Activated T-cell treated with anti-CD3 and anti-CD28 coated beads, Interleukin-2, amount 50 U/mL, for 4 hours (primary cell): ENCODE data around the gene MEGF8. TPM values are rescaled to one million over a fixed set of nuclear protein-coding genes. Genes with fewer than 3 reads are reported as not detected.

Source experiments
- ATAC-seq, 2 donors: fragments of 200-7000 bp; cut with Tn5 transposase; one replicate each; pipeline ENCODE4 v1.10.0; 2021
- DNase-seq: peaks from one replicate; pipeline ENCODE4 v3.0.0-alpha.2; 2020
- H3K27me3 Mint-ChIP-seq: one replicate; pipeline ENCODE4 v1.8.0; 2021; ENCODE audit warnings: low read depth, mixed read lengths
- H3K36me3 Mint-ChIP-seq: one replicate; pipeline ENCODE4 v1.8.0; 2022; ENCODE audit warnings: mixed read lengths; ENCODE audit not compliant: insufficient read depth
- H3K4me1 Mint-ChIP-seq: one replicate; pipeline ENCODE4 v1.8.0; 2021; ENCODE audit warnings: low read depth, mixed read lengths
- H3K4me3 Mint-ChIP-seq: one replicate; pipeline ENCODE4 v1.8.0; 2021; ENCODE audit warnings: mild to moderate bottlenecking, moderate library complexity, mixed read lengths
- H3K9me3 Mint-ChIP-seq: one replicate; pipeline ENCODE4 v1.8.0; 2021; ENCODE audit warnings: mixed read lengths
- total RNA-seq, 3 donors: library from RNA; stranded (reverse); gene quantifications; one replicate each; pipeline ENCODE4 v1.2.1, GENCODE V29; 2021

The MEGF8 gene
- total RNA-seq, 3 donors from 2014 or later = 6.9 to 7.6 (median 6.9) TPM

GRCh38 chr19:42311657-42312056 is 13.8 kb upstream of the MEGF8 start:
- ATAC-seq (no peak), DNase-seq (no peak)
- Mint-ChIP-seq H3K4me1 (peaks cover 13% of the 10 kb centered on the region), H3K4me3 (no peak overlapping the region), H3K36me3 (no peaks in the 10 kb centered on the region), H3K27me3 (peaks cover 42% of the 10 kb centered on the region), H3K9me3 (no peaks in the 10 kb centered on the region)

DNA sequence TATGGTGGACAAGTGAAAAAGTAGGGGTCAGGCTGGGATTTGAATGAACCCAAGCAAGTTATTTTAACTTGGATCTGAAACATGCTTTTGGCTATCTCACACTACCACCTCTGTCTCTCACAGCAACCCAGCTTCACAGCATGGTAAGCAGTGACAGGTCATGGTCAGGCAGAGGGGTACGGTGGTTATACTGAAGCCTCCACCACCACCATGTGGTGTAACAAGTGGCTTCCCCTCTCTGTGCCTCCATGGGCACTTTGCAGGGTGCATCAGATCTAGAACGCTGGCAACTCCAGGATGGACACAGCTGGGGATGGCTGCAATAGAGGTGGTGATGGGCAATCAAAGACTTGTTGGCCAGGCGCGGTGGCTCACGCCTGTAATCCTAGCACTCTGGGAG is 13.1 kb upstream of the MEGF8 start:
- no peaks in the 10 kb centered on the region for H3K36me3 Mint-ChIP-seq
- H3K4me3 Mint-ChIP-seq = peak overlapping the region; percentile 60
- DNase-seq (no peak), ATAC-seq (no peak)
- peaks cover 42% of the 10 kb centered on the region for H3K27me3 Mint-ChIP-seq
- peaks cover 16% of the 10 kb centered on the region for H3K4me1 Mint-ChIP-seq
- no peaks in the 10 kb centered on the region for H3K9me3 Mint-ChIP-seq

- H3K9me3 Mint-ChIP-seq = no peaks in the 10 kb centered on the region
- DNase-seq = no peak
- H3K27me3 Mint-ChIP-seq = peaks cover 42% of the 10 kb centered on the region
- no peaks in the 10 kb centered on the region for H3K36me3 Mint-ChIP-seq
- peak; percentile 74 to 78 for ATAC-seq
- H3K4me3 Mint-ChIP-seq = peak within 1 kb of the TSS; percentile 60
- H3K4me1 Mint-ChIP-seq = peaks cover 16% of the 10 kb centered on the region
Observed at GRCh38 chr19:42313096-42313839, 12.2 kb upstream of the MEGF8 start, which contains the start of gene TMEM145. Gene TMEM145 (plus strand): TSS chr19:42313309. CDS start chr19:42313377, 68 bp downstream.

- DNase-seq = no peak
- no peak for ATAC-seq
- Mint-ChIP-seq H3K36me3 (no peaks in the 10 kb centered on the region), H3K4me3 (peak overlapping the region; percentile 48), H3K27me3 (peaks cover 42% of the 10 kb centered on the region), H3K4me1 (peaks cover 16% of the 10 kb centered on the region), H3K9me3 (no peaks in the 10 kb centered on the region)
Observed at GRCh38 chr19:42313840-42314755, 11.3 kb upstream of the MEGF8 start.

GRCh38 chr19:42315024-42315423 is 10.4 kb upstream of the MEGF8 start:
- Mint-ChIP-seq H3K4me3 (no peak overlapping the region), H3K9me3 (no peaks in the 10 kb centered on the region), H3K4me1 (peaks cover 16% of the 10 kb centered on the region), H3K36me3 (no peaks in the 10 kb centered on the region), H3K27me3 (peaks cover 42% of the 10 kb centered on the region)
- no peak for DNase-seq
- ATAC-seq = no peak

GRCh38 chr19:42316223-42317211 is 8.9 kb upstream of the MEGF8 start:
- Mint-ChIP-seq H3K4me1 (peaks cover 16% of the 10 kb centered on the region), H3K36me3 (no peaks in the 10 kb centered on the region), H3K27me3 (peaks cover 35% of the 10 kb centered on the region), H3K9me3 (no peaks in the 10 kb centered on the region), H3K4me3 (no peak overlapping the region)
- DNase-seq (no peak), ATAC-seq (no peak)

GRCh38 chr19:42317535-42317934 is 7.9 kb upstream of the MEGF8 start:
- H3K36me3 Mint-ChIP-seq = no peaks in the 10 kb centered on the region
- DNase-seq (no peak), ATAC-seq (no peak)
- peaks cover 30% of the 10 kb centered on the region for H3K27me3 Mint-ChIP-seq
- H3K4me3 Mint-ChIP-seq = no peak overlapping the region
- H3K9me3 Mint-ChIP-seq = no peaks in the 10 kb centered on the region
- H3K4me1 Mint-ChIP-seq = peaks cover 12% of the 10 kb centered on the region

GRCh38 chr19:42322305-42322704 is 3.1 kb upstream of the MEGF8 start:
- H3K4me3 Mint-ChIP-seq = no peak overlapping the region
- H3K27me3 Mint-ChIP-seq = peaks cover 21% of the 10 kb centered on the region
- DNase-seq = no peak
- no peak for ATAC-seq
- no peaks in the 10 kb centered on the region for H3K36me3 Mint-ChIP-seq
- peaks cover 18% of the 10 kb centered on the region for H3K4me1 Mint-ChIP-seq
- no peaks in the 10 kb centered on the region for H3K9me3 Mint-ChIP-seq

- ATAC-seq = no peak
- Mint-ChIP-seq H3K36me3 (no peaks in the 10 kb centered on the region), H3K27me3 (peaks cover 21% of the 10 kb centered on the region), H3K4me3 (peak overlapping the region; percentile 42), H3K9me3 (no peaks in the 10 kb centered on the region), H3K4me1 (peaks cover 18% of the 10 kb centered on the region)
- DNase-seq = no peak
Observed at GRCh38 chr19:42323473-42323851, 2.0 kb upstream of the MEGF8 start.

- Mint-ChIP-seq H3K36me3 (no peaks in the 10 kb centered on the region), H3K27me3 (peaks cover 21% of the 10 kb centered on the region), H3K4me1 (peaks cover 18% of the 10 kb centered on the region), H3K4me3 (peak overlapping the region; percentile 26), H3K9me3 (no peaks in the 10 kb centered on the region)
- ATAC-seq (no peak), DNase-seq (no peak)
Observed at GRCh38 chr19:42323852-42324654, 1.4 kb upstream of the MEGF8 start.

- H3K27me3 Mint-ChIP-seq = peaks cover 21% of the 10 kb centered on the region
- no peaks in the 10 kb centered on the region for H3K36me3 Mint-ChIP-seq
- peaks cover 18% of the 10 kb centered on the region for H3K4me1 Mint-ChIP-seq
- peak overlapping the region; percentile 88 for H3K4me3 Mint-ChIP-seq
- H3K9me3 Mint-ChIP-seq = no peaks in the 10 kb centered on the region
- peak in 1 of 2 donors; percentile 1 for ATAC-seq
- DNase-seq = no peak
Observed at GRCh38 chr19:42324655-42325307, 654 bp upstream of the MEGF8 start.

DNA sequence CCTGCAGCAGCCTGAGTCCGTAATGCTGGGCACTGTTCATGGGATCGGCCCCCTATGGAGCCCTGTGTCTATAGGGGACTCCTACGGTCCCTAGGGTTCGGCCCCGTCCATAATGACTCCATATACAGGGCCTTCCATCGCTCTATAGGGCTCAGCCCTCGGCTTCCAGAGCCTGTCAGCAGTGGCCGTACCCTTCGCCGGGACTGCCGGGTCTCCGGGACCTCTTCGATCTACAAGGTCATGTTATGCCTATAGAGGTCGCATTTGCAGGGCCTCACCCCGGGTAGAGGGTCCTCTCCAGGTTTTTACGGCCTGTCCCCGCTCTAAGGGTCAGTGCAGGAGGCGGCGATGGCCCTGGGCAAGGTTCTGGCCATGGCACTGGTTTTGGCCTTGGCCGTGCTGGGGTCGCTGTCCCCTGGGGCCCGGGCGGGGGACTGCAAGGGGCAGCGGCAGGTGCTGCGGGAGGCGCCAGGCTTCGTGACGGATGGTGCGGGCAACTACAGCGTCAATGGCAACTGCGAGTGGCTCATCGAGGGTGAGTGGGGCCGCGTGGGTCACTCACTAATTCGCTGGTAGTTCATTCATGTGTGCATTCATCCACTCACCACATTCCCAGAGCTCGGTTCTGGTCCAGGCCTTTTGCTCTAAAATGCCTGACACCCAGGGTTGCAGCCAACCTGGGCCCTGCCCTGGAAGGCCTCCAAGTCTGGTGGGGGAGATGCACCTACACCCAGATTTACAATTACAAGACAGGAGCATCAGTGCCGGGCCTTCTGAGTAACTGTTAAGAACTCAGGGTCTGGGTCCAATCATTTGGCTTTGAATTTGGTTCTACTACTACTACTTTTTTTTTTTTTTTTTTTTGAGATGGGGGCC is 699 bp downstream of the MEGF8 start:
- peak overlapping the region; percentile 88 for H3K4me3 Mint-ChIP-seq
- peaks cover 21% of the 10 kb centered on the region for H3K27me3 Mint-ChIP-seq
- H3K9me3 Mint-ChIP-seq = no peaks in the 10 kb centered on the region
- ATAC-seq (peak; percentile 16 to 20), DNase-seq (no peak)
- H3K36me3 Mint-ChIP-seq = no peaks in the 10 kb centered on the region
- H3K4me1 Mint-ChIP-seq = peaks cover 18% of the 10 kb centered on the region
